ENCODE data around the gene GET4. TPM values are rescaled to one million over a fixed set of nuclear protein-coding genes. Genes with fewer than 3 reads are reported as not detected.
A peak's percentile ranks its signal among the peaks of the same experiment; 100 is the strongest.

Gene GET4
- total and polyA plus RNA-seq, 12 donors, result 38.3 to 190 (median 69.4) TPM

DNA sequence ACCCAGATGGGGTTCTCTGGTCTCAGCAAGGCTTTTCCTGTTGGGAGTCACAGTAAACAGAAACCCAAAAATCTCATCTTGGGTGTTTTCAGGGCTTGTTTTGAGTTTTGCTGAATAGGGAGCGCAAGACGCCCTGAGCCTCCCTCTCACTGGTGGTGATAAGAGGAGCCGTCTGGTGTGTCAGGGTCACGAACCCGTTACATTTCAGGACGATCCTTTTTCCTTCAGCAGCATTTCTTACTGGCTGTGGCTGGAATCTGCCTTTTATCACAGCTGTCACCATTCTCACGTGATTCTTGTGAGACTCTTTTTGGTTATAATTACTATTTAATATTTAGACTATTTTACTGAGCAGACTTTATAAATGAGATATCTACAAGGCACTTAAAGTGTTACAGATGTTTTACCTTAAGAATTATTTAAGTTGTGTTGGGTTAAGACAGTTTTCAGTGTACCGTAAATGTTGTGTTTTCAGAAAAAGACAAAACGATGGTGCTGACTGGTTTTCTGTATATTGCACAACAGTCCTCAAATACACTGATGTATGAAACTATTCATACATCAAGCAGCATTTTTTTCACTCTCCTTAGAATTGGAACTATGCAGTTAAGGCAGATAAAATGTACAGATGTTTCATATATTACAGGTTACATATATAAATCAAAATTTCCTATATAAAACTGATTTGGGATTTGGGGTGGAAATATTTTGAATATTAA, 2.2 kb upstream of the GET4 start:
- Histone ChIP-seq H3K27ac (peak overlapping the region in 3 of 5 donors; percentile 54 to 62 (median 55)), H3K9me3 (replicated peaks in 1 of 3) (no peaks in the 10 kb centered on the region), H3K4me3 (no peak overlapping the region), H3K36me3 (replicated peaks in 1 of 2) (peaks cover 0 to 28% of the 10 kb centered on the region in 2 donors), H3K27me3 (no peaks in the 10 kb centered on the region), H3K4me1 (replicated peaks in 1 of 2) (peaks cover 20 to 31% of the 10 kb centered on the region in 2 donors)
- 46 to 64% (median 57%) methylated on average over 8 to 9 of the region's 9 CpGs for WGBS, 4 donors
- TF ChIP-seq, protein P1, sequence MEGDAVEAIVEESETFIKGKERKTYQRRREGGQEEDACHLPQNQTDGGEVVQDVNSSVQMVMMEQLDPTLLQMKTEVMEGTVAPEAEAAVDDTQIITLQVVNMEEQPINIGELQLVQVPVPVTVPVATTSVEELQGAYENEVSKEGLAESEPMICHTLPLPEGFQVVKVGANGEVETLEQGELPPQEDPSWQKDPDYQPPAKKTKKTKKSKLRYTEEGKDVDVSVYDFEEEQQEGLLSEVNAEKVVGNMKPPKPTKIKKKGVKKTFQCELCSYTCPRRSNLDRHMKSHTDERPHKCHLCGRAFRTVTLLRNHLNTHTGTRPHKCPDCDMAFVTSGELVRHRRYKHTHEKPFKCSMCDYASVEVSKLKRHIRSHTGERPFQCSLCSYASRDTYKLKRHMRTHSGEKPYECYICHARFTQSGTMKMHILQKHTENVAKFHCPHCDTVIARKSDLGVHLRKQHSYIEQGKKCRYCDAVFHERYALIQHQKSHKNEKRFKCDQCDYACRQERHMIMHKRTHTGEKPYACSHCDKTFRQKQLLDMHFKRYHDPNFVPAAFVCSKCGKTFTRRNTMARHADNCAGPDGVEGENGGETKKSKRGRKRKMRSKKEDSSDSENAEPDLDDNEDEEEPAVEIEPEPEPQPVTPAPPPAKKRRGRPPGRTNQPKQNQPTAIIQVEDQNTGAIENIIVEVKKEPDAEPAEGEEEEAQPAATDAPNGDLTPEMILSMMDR (IDR thresholded peaks at IDR 0.05), result no peak
- no peak for TF ChIP-seq POLR2A (IDR thresholded peaks at IDR 0.05)
- intact Hi-C loops (cut with DNase I), result loop anchor here in 1 of 2 donors (5.0 kb wide), 1 partner anchor 552 kb away; no protein-coding TSS in a partner anchor
- DNase-seq, result no peak

DNA sequence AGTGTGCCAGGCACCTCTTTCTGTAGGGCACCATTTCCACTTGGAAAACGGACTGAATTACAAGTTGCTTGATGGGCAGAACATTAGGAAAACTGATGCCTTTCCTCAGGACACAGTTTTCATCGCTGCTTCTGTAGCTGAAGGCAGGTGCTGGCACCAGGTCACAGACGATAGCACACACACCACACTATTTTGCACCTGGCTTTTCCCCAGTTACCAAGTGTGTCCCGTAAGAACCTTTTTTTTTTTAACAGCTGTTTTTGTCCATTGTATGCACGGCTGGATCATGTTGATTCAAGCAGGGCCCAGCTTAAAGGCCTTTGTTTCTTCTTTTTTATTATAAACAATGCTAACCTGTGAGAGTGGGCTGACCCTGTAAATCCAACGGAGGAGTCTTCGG, 1.3 kb upstream of the GET4 start:
- 68 to 78% (median 76%) methylated on average over 7 of the region's 7 CpGs for WGBS, 4 donors
- no peak for DNase-seq
- Histone ChIP-seq H3K4me3 (no peak overlapping the region), H3K27ac (peak overlapping the region in 1 of 5 donors; percentile 78), H3K36me3 (replicated peaks in 1 of 2) (peaks cover 0 to 22% of the 10 kb centered on the region in 2 donors), H3K4me1 (replicated peaks in 1 of 2) (peaks cover 23 to 39% of the 10 kb centered on the region in 2 donors), H3K27me3 (no peaks in the 10 kb centered on the region), H3K9me3 (replicated peaks in 1 of 3) (no peaks in the 10 kb centered on the region)
- intact Hi-C loops (cut with DNase I), result no loop called here
- TF ChIP-seq, protein P1 (IDR thresholded peaks at IDR 0.05), result no peak
- no peak for TF ChIP-seq POLR2A (IDR thresholded peaks at IDR 0.05)

GRCh38 chr7:875476-876076, 778 bp upstream of the GET4 start:
- H3K27ac ChIP-seq, result peak overlapping the region in 4 of 5 donors; percentile 58 to 78 (median 68)
- intact Hi-C loops (cut with DNase I), result no loop called here
- H3K36me3 ChIP-seq (replicated peaks in 1 of 2), result peaks cover 0 to 22% of the 10 kb centered on the region in 2 donors
- no peaks in the 10 kb centered on the region for H3K27me3 ChIP-seq
- TF ChIP-seq, protein P1 (IDR thresholded peaks at IDR 0.05), result no peak
- no peak for TF ChIP-seq POLR2A (IDR thresholded peaks at IDR 0.05)
- peaks cover 23 to 44% of the 10 kb centered on the region in 2 donors for H3K4me1 ChIP-seq (replicated peaks in 1 of 2)
- DNase-seq, result peak in 4 of 7 donors; percentile 45 to 60 (median 54)
- 77 to 81% (median 79%) methylated on average over 26 to 27 of the region's 27 CpGs for WGBS, 4 donors
- peak overlapping the region in 2 of 4 donors; percentile 18 to 30 for H3K4me3 ChIP-seq
- no peaks in the 10 kb centered on the region for H3K9me3 ChIP-seq (replicated peaks in 1 of 3)

GRCh38 chr7:876972-877311, 588 bp downstream of the GET4 start:
- 1 to 3% (median 1%) methylated on average over 16 to 26 of the region's 26 CpGs for WGBS, 4 donors
- intact Hi-C loops (cut with DNase I), result no loop called here
- Histone ChIP-seq H3K27ac (peak overlapping the region; percentile 43 to 98 (median 87)), H3K9me3 (replicated peaks in 1 of 3) (no peaks in the 10 kb centered on the region), H3K4me3 (peak overlapping the region; percentile 29 to 82 (median 56)), H3K4me1 (replicated peaks in 1 of 2) (peaks cover 23 to 51% of the 10 kb centered on the region in 2 donors), H3K27me3 (no peaks in the 10 kb centered on the region), H3K36me3 (replicated peaks in 1 of 2) (peaks cover 0 to 11% of the 10 kb centered on the region in 2 donors)
- TF ChIP-seq, protein P1 (IDR thresholded peaks at IDR 0.05), result no peak
- TF ChIP-seq POLR2A (IDR thresholded peaks at IDR 0.05), result no peak
- DNase-seq, result peak in 6 of 7 donors; percentile 55 to 74 (median 66)

Data from adrenal gland (tissue), 12 donors.